BJ (cell line): Measurements from ENCODE around the gene MBTD1. TPM values are rescaled to one million over a fixed set of nuclear protein-coding genes. Genes with fewer than 3 reads are reported as not detected.
A peak's percentile ranks its signal among the peaks of the same experiment; 100 is the strongest.
"Not testable (repeated sequence)": the region's sequence is repeated elsewhere in the genome, so short reads cannot be mapped to it uniquely, and the experiment has no call there.

Experiments used
- CTCF ChIA-PET: fragments of 350-600 bp; formaldehyde crosslinking; extraction: SDS; loops from one replicate; lab custom pipeline; 2021; ENCODE audit warnings: antibody characterized with exemption, inconsistent platforms; lab: Yijun Ruan, JAX
- POLR2A ChIA-PET: fragments of 300-600 bp; sonication (Branson Sonifier 250); formaldehyde crosslinking; extraction: SDS; loops from one replicate; lab custom pipeline; 2021; ENCODE audit warnings: antibody characterized with exemption; lab: Charles Lee
- DNase-seq: peaks from one replicate; pipeline ENCODE4 v3.0.0-alpha.2; 2011; ENCODE audit warnings: low read depth
- H3K27me3 ChIP-seq: 2 replicates; pipeline ENCODE4 v1.6.0; 2011; ENCODE audit warnings: low read length; ENCODE audit not compliant: control insufficient read depth, insufficient read depth
- H3K36me3 ChIP-seq: 2 replicates; pipeline ENCODE4 v1.5.1; 2011; ENCODE audit warnings: low read length; ENCODE audit not compliant: control insufficient read depth, insufficient read depth
- H3K4me3 ChIP-seq: 2 replicates; pipeline ENCODE4 v1.5.1; 2011; ENCODE audit warnings: low read depth, mild to moderate bottlenecking, control low read depth, low read length
- CTCF ChIP-seq: IDR thresholded peaks from 2 replicates; pipeline ENCODE4 v1.5.1; 2011; ENCODE audit warnings: low read depth, mild to moderate bottlenecking, control low read depth, inconsistent platforms, low read length, moderate library complexity; ENCODE audit not compliant: insufficient read depth
- polyA plus RNA-seq: library from polyadenylated mRNA; depleted of rRNA; stranded (reverse); fragments of >200 nt; gene quantifications from 2 replicates; pipeline ENCODE4 v1.2.3, GENCODE V29; 2011

Gene MBTD1
- polyA plus RNA-seq, 1 experiment: 2.8 TPM

DNA sequence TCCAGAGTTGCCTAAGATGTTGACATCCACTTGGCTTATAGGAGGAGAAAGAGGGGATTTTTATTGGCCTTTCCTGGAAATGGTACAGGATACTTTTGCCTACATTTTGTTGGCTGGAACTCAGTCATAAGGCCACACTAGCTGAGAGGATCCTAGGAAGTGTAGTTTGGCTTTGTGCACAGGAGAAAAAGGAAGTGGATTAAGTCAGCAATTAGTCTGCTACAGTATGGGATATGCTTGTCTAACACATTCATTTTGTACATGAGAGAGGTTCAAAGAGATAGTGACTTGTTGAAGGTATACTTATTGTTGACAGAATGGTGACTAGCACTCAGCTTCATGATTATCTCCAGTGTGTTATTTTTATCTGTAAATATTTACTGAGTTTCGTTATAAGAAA, 10.8 kb upstream of the MBTD1 start:
- POLR2A ChIA-PET: no interaction called here
- H3K4me3 ChIP-seq: no peak overlapping the region

DNA sequence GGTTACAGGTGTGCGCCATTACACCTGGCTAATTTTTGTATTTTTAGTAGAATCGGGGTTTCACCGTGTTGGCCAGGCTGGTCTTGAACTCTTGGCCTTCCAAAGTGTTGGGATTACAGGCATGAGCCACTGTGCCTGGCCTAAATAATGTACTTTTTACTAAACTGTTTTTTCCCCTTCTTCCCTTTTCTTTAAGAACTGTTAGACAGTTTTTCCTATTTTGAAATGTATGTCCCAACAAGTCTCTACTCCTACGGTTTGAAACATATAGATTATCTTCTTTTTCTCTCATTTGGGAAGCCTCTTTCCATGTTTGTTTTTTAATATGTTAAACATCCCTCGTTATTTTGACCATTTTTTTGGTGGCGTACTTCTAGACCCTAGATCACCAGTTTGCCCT, 10.1 kb upstream of the MBTD1 start:
- no peak for TF ChIP-seq CTCF
- no peaks in the 10 kb centered on the region for H3K27me3 ChIP-seq
- CTCF ChIA-PET: no interaction called here
- peaks cover 3% of the 10 kb centered on the region for H3K36me3 ChIP-seq
- no peak for DNase-seq
- no peak overlapping the region for H3K4me3 ChIP-seq
- POLR2A ChIA-PET: no interaction called here

More for the DNA sequence above, 10.8 kb upstream of the MBTD1 start:
- peaks cover 3% of the 10 kb centered on the region; the same call in 1 of the 2 replicates for H3K36me3 ChIP-seq
- CTCF ChIA-PET: no interaction called here
- H3K27me3 ChIP-seq: no peaks in the 10 kb centered on the region
- no peak for TF ChIP-seq CTCF
- DNase-seq: no peak

DNA sequence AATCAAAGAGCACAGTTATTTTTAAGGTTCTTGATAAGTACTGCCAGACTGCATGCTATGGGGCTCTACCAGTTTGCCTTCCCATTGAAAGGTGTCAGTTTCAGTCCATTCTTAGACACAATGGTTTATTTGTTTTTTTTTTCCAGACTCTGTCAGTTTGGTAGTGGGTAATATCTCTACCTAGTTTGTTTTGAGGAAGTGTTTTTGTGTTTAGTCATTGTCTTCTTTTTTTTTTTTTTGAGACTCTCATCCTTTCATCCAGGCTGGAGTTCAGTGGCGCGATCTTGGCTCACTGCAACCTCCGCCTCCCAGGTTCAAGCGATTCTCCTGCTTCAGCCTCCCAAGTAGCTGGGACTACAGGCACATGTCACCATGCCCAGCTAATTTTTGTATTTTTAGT, 4.6 kb upstream of the MBTD1 start:
- H3K27me3 ChIP-seq, POLR2A ChIA-PET, DNase-seq, CTCF ChIA-PET, H3K36me3 ChIP-seq, H3K4me3 ChIP-seq: not testable (repeated sequence)

- no peaks in the 10 kb centered on the region for H3K27me3 ChIP-seq
- no peak for DNase-seq
- CTCF ChIA-PET: no interaction called here
- H3K36me3 ChIP-seq: peaks cover 3% of the 10 kb centered on the region
- POLR2A ChIA-PET: no interaction called here
- TF ChIP-seq CTCF: no peak
- no peak overlapping the region for H3K4me3 ChIP-seq
Measured at GRCh38 chr17:51263006-51263405, 3.2 kb upstream of the MBTD1 start.

DNA sequence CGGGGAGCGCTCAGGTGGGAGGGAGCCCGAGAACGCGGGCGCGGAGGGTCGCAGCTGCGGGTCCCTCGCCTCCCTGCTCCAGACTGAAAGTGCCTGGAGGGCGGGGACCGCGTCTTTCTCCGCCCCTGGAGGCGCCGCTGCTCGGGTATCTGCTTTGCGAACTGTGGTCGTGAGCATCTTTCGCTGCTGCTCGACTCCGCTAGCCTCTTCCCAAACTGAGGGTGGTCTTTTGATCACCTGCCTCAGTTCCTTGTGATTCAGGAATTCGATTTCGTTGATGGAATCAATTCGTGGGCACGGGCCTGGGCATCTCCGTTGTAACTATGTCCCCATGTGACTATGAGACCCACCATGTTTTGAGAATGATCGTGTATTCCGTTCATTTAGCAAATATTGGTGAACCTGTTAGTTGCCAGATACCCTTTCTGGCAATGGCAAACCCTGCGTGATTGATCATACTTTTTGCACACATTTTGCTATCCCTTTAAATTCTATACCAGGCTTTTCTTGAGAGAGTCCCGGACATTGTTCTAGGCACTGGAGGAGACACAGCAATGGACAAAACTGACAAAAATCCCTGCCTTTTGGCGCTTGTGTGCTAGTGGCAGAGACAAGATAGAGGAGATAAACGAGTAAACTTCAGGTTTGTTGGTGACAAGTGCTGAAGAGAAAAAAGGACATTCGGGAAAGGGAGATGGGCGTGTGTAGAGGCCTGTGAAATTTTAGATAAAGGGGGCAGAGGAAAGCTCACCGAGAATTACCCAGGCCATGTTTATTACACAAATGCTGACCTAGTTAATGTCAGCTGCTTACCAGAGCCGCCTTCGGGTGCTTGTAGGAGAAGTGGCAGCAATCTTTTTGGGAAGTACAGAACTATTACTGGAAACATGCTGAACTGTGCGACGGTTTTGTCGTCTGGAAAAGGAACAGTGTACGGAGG, 1.4 kb upstream of the MBTD1 start:
- Histone ChIP-seq H3K27me3 (no peaks in the 10 kb centered on the region), H3K36me3 (no peaks in the 10 kb centered on the region; the same call in 1 of the 2 replicates), H3K4me3 (peak overlapping the region; percentile 92)
- POLR2A ChIA-PET: no interaction called here
- no peak for DNase-seq
- no peak for TF ChIP-seq CTCF
- CTCF ChIA-PET: interaction anchor here (1.0 to 1.1 kb wide), 2 partner anchors 10 to 14 kb away, joined by 3 to 4 read pairs; no protein-coding TSS in a partner anchor
